ENCODE results near the gene TBCEL.
"Not testable (repeated sequence)": the region's sequence is repeated elsewhere in the genome, so short reads cannot be mapped to it uniquely, and the experiment has no call there.

TBCEL gene

GRCh38 chr11:121029153-121029552 lies 5.3 kb downstream of the TBCEL start:
- Histone ChIP-seq H3K27ac (ENCODE audit: low read length, poor library complexity, severe bottlenecking) (no peak overlapping the region), H2BK120ac (ENCODE audit: low read depth, low read length) (no peak overlapping the region), H3K4me1 (ENCODE audit: control insufficient read depth, insufficient read depth, low read depth, low read length) (peaks cover 6% of the 10 kb centered on the region), H3K4ac (ENCODE audit: low read depth in 1 of 2, low read length in 2 of 2) (no peak overlapping the region), H3K36me3 (ENCODE audit: control insufficient read depth in 1 of 2, insufficient read depth in 2 of 2, low read depth in 1 of 2, low read length in 2 of 2) (no peaks in the 10 kb centered on the region), H2AK5ac (ENCODE audit: low read length, severe bottlenecking) (no peak overlapping the region), H2BK15ac (ENCODE audit: low read depth, poor library complexity, severe bottlenecking) (no peak overlapping the region), H3K9me3 (ENCODE audit: control insufficient read depth, low read length) (no peaks in the 10 kb centered on the region), H3K14ac (ENCODE audit: low read length in 2 of 2) (no peak overlapping the region), H3K79me1 (replicated peaks; ENCODE audit: low read length, poor library complexity, severe bottlenecking) (peaks cover 18% of the 10 kb centered on the region), H2BK12ac (ENCODE audit: low read length in 2 of 2) (no peak overlapping the region), H2BK5ac (ENCODE audit: low read depth, low read length, poor library complexity, severe bottlenecking) (no peak overlapping the region), H4K91ac (ENCODE audit: low read length) (no peak overlapping the region), H3K18ac (ENCODE audit: low read depth in 1 of 2, low read length in 2 of 2) (no peak overlapping the region), H3K4me3 (ENCODE audit: insufficient read depth in 1 of 2, low read depth in 1 of 2, low read length in 2 of 2) (no peak overlapping the region), H4K8ac (ENCODE audit: low read length) (no peak overlapping the region), H3K23ac (ENCODE audit: low read length in 2 of 2) (no peak overlapping the region), H3K4me2 (ENCODE audit: low read length, poor library complexity, severe bottlenecking) (no peak overlapping the region), H3K9ac (ENCODE audit: low read length) (no peak overlapping the region), H3K27me3 (ENCODE audit: control insufficient read depth in 1 of 2, insufficient read depth in 1 of 2, low read length in 2 of 2) (no peaks in the 10 kb centered on the region), H2AFZ (ENCODE audit: low read depth, low read length) (no peak overlapping the region)
- DNase-seq, result no peak
- WGBS, result no CpG with 5 or more reads among the region's 2 CpGs

DNA sequence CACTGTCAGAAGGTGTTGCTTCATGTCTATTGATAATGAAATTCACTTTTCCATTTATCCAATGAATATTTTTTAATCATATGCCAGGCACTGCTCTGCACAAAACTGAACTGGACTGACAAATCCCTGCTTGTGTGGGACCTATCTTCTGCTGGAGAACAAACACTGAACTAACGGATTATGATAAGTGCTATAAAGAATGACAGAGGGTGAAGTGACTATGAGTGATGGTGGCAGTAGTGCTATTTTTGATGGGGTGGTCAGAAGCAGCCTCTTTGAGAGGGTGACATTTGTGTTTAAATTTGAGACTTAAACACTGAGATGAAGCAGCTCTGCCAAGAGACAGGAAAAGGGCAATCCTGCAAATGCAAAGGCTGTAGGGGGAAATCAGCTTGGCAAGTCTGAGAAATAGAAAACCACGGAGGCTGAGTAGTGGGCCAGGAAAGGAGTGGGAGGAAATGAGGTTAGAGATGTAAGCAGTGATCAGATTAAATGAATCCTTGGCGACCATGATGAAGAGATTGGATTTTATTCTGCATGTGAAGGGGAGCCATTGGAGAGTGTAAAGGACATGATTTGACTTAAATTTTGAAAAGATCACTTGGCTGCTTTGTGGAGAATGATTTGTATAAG lies 6.0 kb downstream of the TBCEL start:
- no peaks in the 10 kb centered on the region for H3K36me3 ChIP-seq (ENCODE audit: control insufficient read depth in 1 of 2, insufficient read depth in 2 of 2, low read depth in 1 of 2, low read length in 2 of 2)
- no peak overlapping the region for H2BK15ac ChIP-seq (ENCODE audit: low read depth, poor library complexity, severe bottlenecking)
- H3K4ac ChIP-seq (ENCODE audit: low read depth in 1 of 2, low read length in 2 of 2), result no peak overlapping the region
- H3K18ac ChIP-seq (ENCODE audit: low read depth in 1 of 2, low read length in 2 of 2), result no peak overlapping the region
- DNase-seq, result no peak
- no peak overlapping the region for H3K9ac ChIP-seq (ENCODE audit: low read length)
- H3K27ac ChIP-seq (ENCODE audit: low read length, poor library complexity, severe bottlenecking), result no peak overlapping the region
- no peak overlapping the region for H2AK5ac ChIP-seq (ENCODE audit: low read length, severe bottlenecking)
- no peak overlapping the region for H3K23ac ChIP-seq (ENCODE audit: low read length in 2 of 2)
- no peak overlapping the region for H4K91ac ChIP-seq (ENCODE audit: low read length)
- H3K4me1 ChIP-seq (ENCODE audit: control insufficient read depth, insufficient read depth, low read depth, low read length), result peaks cover 2% of the 10 kb centered on the region
- no peaks in the 10 kb centered on the region for H3K27me3 ChIP-seq (ENCODE audit: control insufficient read depth in 1 of 2, insufficient read depth in 1 of 2, low read length in 2 of 2)
- H3K14ac ChIP-seq (ENCODE audit: low read length in 2 of 2), result no peak overlapping the region
- no peak overlapping the region for H2AFZ ChIP-seq (ENCODE audit: low read depth, low read length)
- H2BK5ac ChIP-seq (ENCODE audit: low read depth, low read length, poor library complexity, severe bottlenecking), result no peak overlapping the region
- WGBS, result 76% methylated on average over 3 of the region's 3 CpGs
- peaks cover 17% of the 10 kb centered on the region for H3K79me1 ChIP-seq (replicated peaks; ENCODE audit: low read length, poor library complexity, severe bottlenecking)
- H3K4me3 ChIP-seq (ENCODE audit: insufficient read depth in 1 of 2, low read depth in 1 of 2, low read length in 2 of 2), result no peak overlapping the region
- no peak overlapping the region for H3K4me2 ChIP-seq (ENCODE audit: low read length, poor library complexity, severe bottlenecking)
- H2BK120ac ChIP-seq (ENCODE audit: low read depth, low read length), result no peak overlapping the region
- no peak overlapping the region for H2BK12ac ChIP-seq (ENCODE audit: low read length in 2 of 2)
- H3K9me3 ChIP-seq (ENCODE audit: control insufficient read depth, low read length), result no peaks in the 10 kb centered on the region
- no peak overlapping the region for H4K8ac ChIP-seq (ENCODE audit: low read length)

DNA sequence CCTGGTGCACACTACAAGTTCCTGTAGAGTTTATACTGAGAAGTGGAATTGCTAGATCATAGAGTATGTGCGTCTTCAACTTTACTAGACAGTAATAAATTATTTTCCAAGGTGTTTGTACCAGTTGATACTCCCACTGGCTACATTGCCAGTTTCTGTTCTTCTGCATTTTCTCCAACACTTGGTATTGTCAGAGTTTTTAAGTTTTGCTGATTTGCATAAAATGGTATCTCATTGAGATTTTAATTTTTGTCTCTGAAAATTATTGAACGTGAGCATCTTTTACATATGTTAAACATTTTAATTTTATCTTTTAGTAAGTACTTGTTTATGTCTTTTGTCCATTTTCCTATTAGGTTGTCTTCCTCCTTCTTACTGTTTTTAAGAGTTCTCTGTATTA lies 7.3 kb downstream of the TBCEL start:
- H2BK15ac ChIP-seq (ENCODE audit: low read depth, poor library complexity, severe bottlenecking), result no peak overlapping the region
- H3K79me1 ChIP-seq (replicated peaks; ENCODE audit: low read length, poor library complexity, severe bottlenecking), result peaks cover 21% of the 10 kb centered on the region
- no peaks in the 10 kb centered on the region for H3K9me3 ChIP-seq (ENCODE audit: control insufficient read depth, low read length)
- H3K4me2 ChIP-seq (ENCODE audit: low read length, poor library complexity, severe bottlenecking), result no peak overlapping the region
- no peak overlapping the region for H3K18ac ChIP-seq (ENCODE audit: low read depth in 1 of 2, low read length in 2 of 2)
- H3K4me3 ChIP-seq (ENCODE audit: insufficient read depth in 1 of 2, low read depth in 1 of 2, low read length in 2 of 2), result no peak overlapping the region
- H3K14ac ChIP-seq (ENCODE audit: low read length in 2 of 2), result no peak overlapping the region
- H4K91ac ChIP-seq (ENCODE audit: low read length), result no peak overlapping the region
- H2BK12ac ChIP-seq (ENCODE audit: low read length in 2 of 2), result no peak overlapping the region
- no peaks in the 10 kb centered on the region for H3K4me1 ChIP-seq (ENCODE audit: control insufficient read depth, insufficient read depth, low read depth, low read length)
- no peak overlapping the region for H2BK120ac ChIP-seq (ENCODE audit: low read depth, low read length)
- no peak overlapping the region for H2BK5ac ChIP-seq (ENCODE audit: low read depth, low read length, poor library complexity, severe bottlenecking)
- no peak overlapping the region for H3K23ac ChIP-seq (ENCODE audit: low read length in 2 of 2)
- no peak overlapping the region for H4K8ac ChIP-seq (ENCODE audit: low read length)
- H3K27me3 ChIP-seq (ENCODE audit: control insufficient read depth in 1 of 2, insufficient read depth in 1 of 2, low read length in 2 of 2), result no peaks in the 10 kb centered on the region
- no peak overlapping the region for H2AFZ ChIP-seq (ENCODE audit: low read depth, low read length)
- no CpG with 5 or more reads among the region's 2 CpGs for WGBS
- no peak overlapping the region for H2AK5ac ChIP-seq (ENCODE audit: low read length, severe bottlenecking)
- H3K27ac ChIP-seq (ENCODE audit: low read length, poor library complexity, severe bottlenecking), result no peak overlapping the region
- DNase-seq, result no peak
- H3K9ac ChIP-seq (ENCODE audit: low read length), result no peak overlapping the region
- H3K4ac ChIP-seq (ENCODE audit: low read depth in 1 of 2, low read length in 2 of 2), result no peak overlapping the region
- no peaks in the 10 kb centered on the region for H3K36me3 ChIP-seq (ENCODE audit: control insufficient read depth in 1 of 2, insufficient read depth in 2 of 2, low read depth in 1 of 2, low read length in 2 of 2)

- H3K4me1 ChIP-seq (ENCODE audit: control insufficient read depth, insufficient read depth, low read depth, low read length); H3K9ac ChIP-seq (ENCODE audit: low read length); H3K23ac ChIP-seq (ENCODE audit: low read length in 2 of 2); H3K4me3 ChIP-seq (ENCODE audit: insufficient read depth in 1 of 2, low read depth in 1 of 2, low read length in 2 of 2); H2BK12ac ChIP-seq (ENCODE audit: low read length in 2 of 2); H3K18ac ChIP-seq (ENCODE audit: low read depth in 1 of 2, low read length in 2 of 2); DNase-seq; H4K91ac ChIP-seq (ENCODE audit: low read length); H3K27ac ChIP-seq (ENCODE audit: low read length, poor library complexity, severe bottlenecking); H3K9me3 ChIP-seq (ENCODE audit: control insufficient read depth, low read length); H2BK120ac ChIP-seq (ENCODE audit: low read depth, low read length); H3K27me3 ChIP-seq (ENCODE audit: control insufficient read depth in 1 of 2, insufficient read depth in 1 of 2, low read length in 2 of 2); H2BK15ac ChIP-seq (ENCODE audit: low read depth, poor library complexity, severe bottlenecking); H3K4ac ChIP-seq (ENCODE audit: low read depth in 1 of 2, low read length in 2 of 2); H2AFZ ChIP-seq (ENCODE audit: low read depth, low read length); H3K4me2 ChIP-seq (ENCODE audit: low read length, poor library complexity, severe bottlenecking); H2AK5ac ChIP-seq (ENCODE audit: low read length, severe bottlenecking); H3K36me3 ChIP-seq (ENCODE audit: control insufficient read depth in 1 of 2, insufficient read depth in 2 of 2, low read depth in 1 of 2, low read length in 2 of 2); H2BK5ac ChIP-seq (ENCODE audit: low read depth, low read length, poor library complexity, severe bottlenecking); H3K14ac ChIP-seq (ENCODE audit: low read length in 2 of 2): not testable (repeated sequence)
- Histone ChIP-seq H4K8ac (ENCODE audit: low read length) (peak overlapping the region; percentile 47), H3K79me1 (replicated peaks; ENCODE audit: low read length, poor library complexity, severe bottlenecking) (peaks cover 21% of the 10 kb centered on the region)
- 78% methylated on average over 1 of the region's 4 CpGs for WGBS
Measured at GRCh38 chr11:121031648-121032047, 7.7 kb downstream of the TBCEL start.
